ENCODE measurements around the gene SENP5.

Gene SENP5

GRCh38 chr3:196916221-196916620 is 48.5 kb downstream of the SENP5 start:
- Mint-ChIP-seq H3K27ac (no peak overlapping the region), H3K4me3 (no peak overlapping the region), H3K4me1 (no peaks in the 10 kb centered on the region), H3K9me3 (no peaks in the 10 kb centered on the region), H3K36me3 (ENCODE audit: low read depth) (peaks cover 29% of the 10 kb centered on the region), H3K27me3 (no peaks in the 10 kb centered on the region)
- DNase-seq (no peak), ATAC-seq (no peak)

GRCh38 chr3:196916995-196917394 is 49.3 kb downstream of the SENP5 start:
- Mint-ChIP-seq H3K4me3 (no peak overlapping the region), H3K27me3 (no peaks in the 10 kb centered on the region), H3K36me3 (ENCODE audit: low read depth) (peaks cover 29% of the 10 kb centered on the region), H3K27ac (no peak overlapping the region), H3K9me3 (no peaks in the 10 kb centered on the region), H3K4me1 (no peaks in the 10 kb centered on the region)
- ATAC-seq, result no peak
- DNase-seq, result no peak

- no peak overlapping the region for H3K4me3 Mint-ChIP-seq
- H3K4me1 Mint-ChIP-seq, result no peaks in the 10 kb centered on the region
- peaks cover 25% of the 10 kb centered on the region for H3K36me3 Mint-ChIP-seq (ENCODE audit: low read depth)
- no peak for ATAC-seq
- H3K27ac Mint-ChIP-seq, result no peak overlapping the region
- no peaks in the 10 kb centered on the region for H3K27me3 Mint-ChIP-seq
- no peaks in the 10 kb centered on the region for H3K9me3 Mint-ChIP-seq
- no peak for DNase-seq
These were observed 51.2 kb downstream of the SENP5 start for GRCh38 chr3:196918968-196919367.

- H3K27me3 Mint-ChIP-seq, result no peaks in the 10 kb centered on the region
- no peak for ATAC-seq
- DNase-seq, result no peak
- no peaks in the 10 kb centered on the region for H3K9me3 Mint-ChIP-seq
- no peaks in the 10 kb centered on the region for H3K4me1 Mint-ChIP-seq
- H3K4me3 Mint-ChIP-seq, result no peak overlapping the region
- H3K27ac Mint-ChIP-seq, result no peak overlapping the region
- H3K36me3 Mint-ChIP-seq (ENCODE audit: low read depth), result peaks cover 9% of the 10 kb centered on the region
These were observed 53.0 kb downstream of the SENP5 start for GRCh38 chr3:196920733-196921132.

- H3K36me3 Mint-ChIP-seq (ENCODE audit: low read depth), result peaks cover 19% of the 10 kb centered on the region
These were observed 60.1 kb downstream of the SENP5 start for GRCh38 chr3:196927571-196928453.

GRCh38 chr3:196931157-196931556 is 63.4 kb downstream of the SENP5 start:
- DNase-seq, result no peak
- H3K27me3 Mint-ChIP-seq, result no peaks in the 10 kb centered on the region
- peaks cover 44% of the 10 kb centered on the region for H3K36me3 Mint-ChIP-seq (ENCODE audit: low read depth)
- no peak overlapping the region for H3K4me3 Mint-ChIP-seq
- H3K27ac Mint-ChIP-seq, result no peak overlapping the region
- H3K4me1 Mint-ChIP-seq, result no peaks in the 10 kb centered on the region
- ATAC-seq, result no peak
- no peaks in the 10 kb centered on the region for H3K9me3 Mint-ChIP-seq

More at GRCh38 chr3:196927571-196928453, 60.1 kb downstream of the SENP5 start:
- DNase-seq, result no peak
- Mint-ChIP-seq H3K4me3 (no peak overlapping the region), H3K9me3 (no peaks in the 10 kb centered on the region), H3K27ac (no peak overlapping the region), H3K4me1 (no peaks in the 10 kb centered on the region), H3K27me3 (no peaks in the 10 kb centered on the region)
- no peak for ATAC-seq

- Mint-ChIP-seq H3K4me1 (no peaks in the 10 kb centered on the region), H3K27me3 (no peaks in the 10 kb centered on the region), H3K9me3 (no peaks in the 10 kb centered on the region), H3K36me3 (ENCODE audit: low read depth) (peaks cover 52% of the 10 kb centered on the region), H3K27ac (no peak overlapping the region), H3K4me3 (no peak overlapping the region)
- DNase-seq (no peak), ATAC-seq (no peak)
These were observed 64.3 kb downstream of the SENP5 start for GRCh38 chr3:196931828-196932587.

- Mint-ChIP-seq H3K36me3 (ENCODE audit: low read depth) (peaks cover 58% of the 10 kb centered on the region), H3K27ac (no peak overlapping the region), H3K4me1 (no peaks in the 10 kb centered on the region), H3K9me3 (no peaks in the 10 kb centered on the region), H3K27me3 (no peaks in the 10 kb centered on the region), H3K4me3 (no peak overlapping the region)
- ATAC-seq (no peak), DNase-seq (no peak)
These were observed 64.9 kb downstream of the SENP5 start for GRCh38 chr3:196932600-196932999.

GRCh38 chr3:196936288-196936687 is 68.6 kb downstream of the SENP5 start:
- Mint-ChIP-seq H3K4me3 (no peak overlapping the region), H3K36me3 (ENCODE audit: low read depth) (peaks cover 77% of the 10 kb centered on the region), H3K4me1 (peaks cover 28% of the 10 kb centered on the region), H3K27ac (peak overlapping the region; percentile 32), H3K9me3 (no peaks in the 10 kb centered on the region), H3K27me3 (no peaks in the 10 kb centered on the region)
- no peak for DNase-seq
- ATAC-seq, result no peak

- DNase-seq (no peak), ATAC-seq (no peak)
- no peaks in the 10 kb centered on the region for H3K9me3 Mint-ChIP-seq
- peaks cover 40% of the 10 kb centered on the region for H3K4me1 Mint-ChIP-seq
- H3K27me3 Mint-ChIP-seq, result peaks cover 3% of the 10 kb centered on the region
- no peak overlapping the region for H3K4me3 Mint-ChIP-seq
- H3K27ac Mint-ChIP-seq, result peak overlapping the region; percentile 75
- H3K36me3 Mint-ChIP-seq (ENCODE audit: low read depth), result peaks cover 79% of the 10 kb centered on the region
These were observed 70.4 kb downstream of the SENP5 start for GRCh38 chr3:196938124-196938523.

GRCh38 chr3:196938576-196938975 is 70.9 kb downstream of the SENP5 start:
- H3K27me3 Mint-ChIP-seq, result peaks cover 3% of the 10 kb centered on the region
- DNase-seq (no peak), ATAC-seq (no peak)
- no peaks in the 10 kb centered on the region for H3K9me3 Mint-ChIP-seq
- peaks cover 44% of the 10 kb centered on the region for H3K4me1 Mint-ChIP-seq
- peaks cover 79% of the 10 kb centered on the region for H3K36me3 Mint-ChIP-seq (ENCODE audit: low read depth)
- no peak overlapping the region for H3K4me3 Mint-ChIP-seq
- peak overlapping the region; percentile 75 for H3K27ac Mint-ChIP-seq

GRCh38 chr3:196941729-196942225 is 74.1 kb downstream of the SENP5 start:
- peak; percentile 52 for ATAC-seq
- H3K9me3 Mint-ChIP-seq, result no peaks in the 10 kb centered on the region
- H3K27me3 Mint-ChIP-seq, result peaks cover 3% of the 10 kb centered on the region
- H3K4me1 Mint-ChIP-seq, result peaks cover 58% of the 10 kb centered on the region
- H3K4me3 Mint-ChIP-seq, result peak overlapping the region; percentile 100
- peak overlapping the region; percentile 99 for H3K27ac Mint-ChIP-seq
- peak; percentile 66 for DNase-seq
- peaks cover 58% of the 10 kb centered on the region for H3K36me3 Mint-ChIP-seq (ENCODE audit: low read depth)

- DNase-seq, result peak; percentile 100
- peaks cover 58% of the 10 kb centered on the region for H3K4me1 Mint-ChIP-seq
- peak; percentile 95 for ATAC-seq
- H3K27ac Mint-ChIP-seq, result peak within 1 kb of the TSS; percentile 99
- H3K27me3 Mint-ChIP-seq, result peaks cover 3% of the 10 kb centered on the region
- H3K9me3 Mint-ChIP-seq, result no peaks in the 10 kb centered on the region
- H3K36me3 Mint-ChIP-seq (ENCODE audit: low read depth), result peaks cover 52% of the 10 kb centered on the region
- peak within 1 kb of the TSS; percentile 100 for H3K4me3 Mint-ChIP-seq
These were observed 74.7 kb downstream of the SENP5 start, which contains the start of gene NCBP2 for GRCh38 chr3:196942226-196942914. Gene NCBP2, minus strand, starts transcription at chr3:196942528. Its CDS starts 25 bp downstream, at chr3:196942503.

GRCh38 chr3:196942915-196943277 is 75.2 kb downstream of the SENP5 start:
- Mint-ChIP-seq H3K36me3 (ENCODE audit: low read depth) (peaks cover 47% of the 10 kb centered on the region), H3K4me3 (peak overlapping the region; percentile 100), H3K4me1 (peaks cover 58% of the 10 kb centered on the region), H3K9me3 (no peaks in the 10 kb centered on the region), H3K27ac (peak overlapping the region; percentile 92), H3K27me3 (peaks cover 3% of the 10 kb centered on the region)
- peak; percentile 29 for DNase-seq
- peak; percentile 0 for ATAC-seq

Measured in activated naive CD8-positive, alpha-beta T cell treated with anti-CD3 and anti-CD28 coated beads, Interleukin-2, amount 50 U/mL, for 24 hours (primary cell).